ENCODE data around the gene INPP5F.

GRCh38 chr10:119677126-119677525, 48.7 kb upstream of the INPP5F start:
- no peak for TF ChIP-seq CTCF (IDR thresholded peaks at IDR 0.05)
- TF ChIP-seq EZH2 (IDR thresholded peaks at IDR 0.05; ENCODE audit: borderline replicate concordance, insufficient read depth, low read depth, low read length, poor library complexity, severe bottlenecking), result no peak

Measured in B cell (primary cell).